Hematopoietic multipotent progenitor cell treated with erythropoietin and hydrocortisone succinate and interleukin-3 and kit ligand, for 15 days (in vitro differentiated cells): ENCODE data around the gene TCEAL2.
"Not testable (repeated sequence)": the region's sequence is repeated elsewhere in the genome, so short reads cannot be mapped to it uniquely, and the experiment has no call there.

Experiments
- DNase-seq: peaks from one replicate; pipeline ENCODE4 v3.0.0-alpha.2; 2015; ENCODE audit warnings: low spot score

The TCEAL2 gene

DNA sequence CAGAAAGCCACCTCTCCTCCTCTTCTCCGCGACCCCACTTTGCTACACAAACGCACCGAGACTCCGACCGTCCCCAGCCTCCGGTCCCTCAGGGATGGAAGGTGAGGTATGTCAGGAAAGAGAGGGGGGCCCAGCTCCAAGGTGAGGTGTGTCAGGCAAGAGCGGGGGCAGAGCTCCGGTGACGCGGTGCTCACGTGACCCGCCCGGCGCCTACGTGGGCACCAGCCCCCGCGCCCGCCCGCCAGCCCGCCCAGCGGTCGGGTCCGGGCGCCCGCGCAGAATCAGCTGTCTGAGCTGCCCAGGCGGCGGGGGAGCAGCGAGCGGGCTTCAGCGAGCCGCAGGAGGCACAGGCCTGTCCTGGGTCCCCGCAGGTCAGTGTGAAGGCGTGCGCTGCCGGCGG, at the start of gene TCEAL2:
TCEAL2 (plus strand) TSS at position 244 of the 400 bp plus-strand sequence. CDS start 1,152 bp downstream, outside the sequence.
- DNase-seq: not testable (repeated sequence)

DNA sequence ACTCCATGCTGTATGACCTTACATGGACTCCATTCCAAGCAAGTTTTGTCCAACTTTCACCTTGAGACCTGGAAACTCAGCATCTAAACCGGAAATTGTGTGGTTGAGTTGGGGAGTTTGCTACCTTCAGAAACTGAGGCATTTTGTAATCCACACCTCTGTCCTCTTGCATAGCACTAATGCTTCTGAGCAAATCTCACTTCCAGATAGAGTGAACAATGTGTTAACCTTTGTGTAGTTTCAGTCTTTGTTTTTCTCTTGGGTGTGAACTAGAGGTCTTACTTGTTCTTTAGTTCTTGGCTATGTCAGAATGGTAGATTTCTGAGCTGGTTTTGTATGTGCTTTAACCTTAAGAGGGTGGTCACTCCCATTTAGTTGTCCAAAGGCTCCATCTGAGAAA, 48.1 kb upstream of the TCEAL2 start:
- no peak for DNase-seq

- DNase-seq: no peak
Observed at GRCh38 chrX:102085706-102086105, 39.8 kb upstream of the TCEAL2 start.

- no peak for DNase-seq
Observed at GRCh38 chrX:102113367-102113766, 12.1 kb upstream of the TCEAL2 start.

DNA sequence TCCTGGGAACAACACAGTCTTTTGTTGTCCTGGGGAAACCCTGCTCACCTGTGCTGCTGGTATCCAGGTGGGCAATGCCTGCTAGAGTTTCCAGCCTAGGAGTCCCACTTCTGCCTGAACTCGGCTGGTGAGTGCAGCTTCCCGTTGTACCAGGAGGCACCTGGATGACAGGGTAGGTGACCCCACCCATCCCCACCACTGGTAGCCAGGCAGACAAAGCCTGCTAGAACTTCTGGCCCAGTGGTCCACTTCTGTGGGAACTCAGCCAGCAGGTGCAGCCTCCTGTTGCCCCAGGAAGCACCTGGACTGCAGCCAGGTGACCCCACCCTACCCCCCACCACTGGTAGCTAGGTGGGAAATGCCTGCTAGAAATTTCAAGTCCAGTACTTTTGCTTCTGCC, 9.7 kb upstream of the TCEAL2 start:
- no peak for DNase-seq

GRCh38 chrX:102125014-102125413, 465 bp upstream of the TCEAL2 start:
- not testable (repeated sequence) for DNase-seq

DNA sequence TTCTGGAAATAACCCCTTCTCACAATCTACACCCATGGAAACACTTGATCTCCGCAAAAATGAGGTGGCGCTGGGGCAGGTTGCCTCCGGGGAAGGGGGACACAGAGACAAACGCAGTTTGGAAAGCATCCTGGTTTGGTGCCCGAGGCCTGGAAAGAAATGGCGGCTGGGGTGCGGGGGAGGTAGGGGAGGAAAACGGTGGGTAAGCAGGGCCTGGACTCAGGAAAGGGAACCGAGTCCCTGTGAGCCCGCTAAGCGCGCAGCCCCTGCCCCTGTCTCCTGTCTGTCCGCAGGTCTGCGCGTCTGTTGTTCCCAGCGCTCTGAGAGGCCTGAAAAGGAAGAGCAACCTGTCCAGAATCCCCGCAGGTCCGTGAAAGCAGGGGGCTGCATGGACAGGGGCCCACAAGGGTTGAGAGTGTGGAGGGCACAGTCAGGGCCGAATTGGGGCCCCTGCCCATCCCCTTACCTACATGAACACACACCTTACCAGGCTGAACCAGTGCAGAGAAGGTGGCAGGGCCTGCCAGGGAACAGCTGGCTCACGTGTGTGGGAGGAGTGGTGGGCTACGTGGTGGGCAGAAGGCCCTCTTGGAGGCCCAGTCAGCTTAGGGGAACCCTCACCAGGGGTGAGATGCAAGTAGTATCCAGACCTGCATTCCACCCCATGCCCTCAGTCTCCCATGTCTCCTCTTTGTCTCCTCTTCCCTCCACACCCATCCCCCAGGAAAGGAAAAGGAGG, 770 bp downstream of the TCEAL2 start:
- not testable (repeated sequence) for DNase-seq

- no peak for DNase-seq
Observed at GRCh38 chrX:102126863-102127262, 1.4 kb downstream of the TCEAL2 start.

DNA sequence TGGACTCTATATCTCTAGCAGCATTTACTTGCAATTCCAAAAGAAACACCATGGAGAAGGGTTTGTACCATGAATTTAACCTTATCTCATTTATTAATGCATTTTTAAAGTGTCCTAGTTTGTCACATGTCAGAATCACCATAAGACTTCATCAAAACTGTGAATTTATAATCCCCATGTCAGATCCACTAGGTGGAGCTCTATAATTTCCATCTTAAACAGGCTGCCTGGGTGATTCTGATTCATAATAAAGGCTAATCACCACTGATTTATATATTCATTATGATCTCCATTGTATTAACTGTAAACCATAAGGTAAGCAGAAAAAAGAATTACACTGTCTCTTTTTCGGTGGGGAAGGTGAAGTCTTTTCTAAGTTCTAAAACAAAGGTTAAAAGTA, 4.0 kb downstream of the TCEAL2 start:
- DNase-seq: no peak

GRCh38 chrX:102138064-102138463, 12.6 kb downstream of the TCEAL2 start:
- no peak for DNase-seq

DNA sequence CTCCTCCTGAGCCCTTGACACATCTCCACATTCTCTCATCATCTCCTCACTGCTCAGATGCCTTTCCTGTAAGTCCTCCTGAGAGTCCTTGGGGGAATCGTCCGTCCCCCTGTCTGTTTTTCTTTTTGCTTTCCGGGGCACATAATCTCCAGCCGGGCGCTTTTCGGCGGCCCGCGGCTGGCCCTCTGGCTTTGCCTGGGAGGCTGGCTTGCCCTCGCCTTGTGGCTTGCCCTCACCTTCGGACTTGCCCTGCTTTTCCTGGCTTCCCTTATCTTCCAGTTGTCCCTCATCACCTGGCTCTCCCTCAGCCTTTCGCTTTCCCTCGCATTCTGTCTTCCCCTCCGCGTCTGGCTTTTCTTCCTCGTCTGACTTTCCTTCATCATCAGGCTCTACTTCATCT, 15.4 kb downstream of the TCEAL2 start:
- not testable (repeated sequence) for DNase-seq

GRCh38 chrX:102141631-102142030, 16.2 kb downstream of the TCEAL2 start:
- not testable (repeated sequence) for DNase-seq

DNA sequence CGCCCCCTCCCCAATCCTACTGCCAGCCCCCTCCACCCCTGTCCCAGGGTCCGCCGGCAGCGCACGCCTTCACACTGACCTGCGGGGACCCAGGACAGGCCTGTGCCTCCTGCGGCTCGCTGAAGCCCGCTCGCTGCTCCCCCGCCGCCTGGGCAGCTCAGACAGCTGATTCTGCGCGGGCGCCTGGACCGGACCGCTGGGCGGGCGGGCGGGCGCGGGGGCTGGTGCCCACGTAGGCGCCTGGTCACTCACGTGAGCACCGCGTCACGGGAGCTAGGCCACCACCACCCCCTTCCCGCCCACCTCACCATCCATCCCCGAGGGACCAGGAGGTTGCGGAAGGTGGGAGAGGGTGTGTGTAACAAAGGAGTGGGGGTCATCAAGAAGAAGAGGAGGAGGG, 16.8 kb downstream of the TCEAL2 start, which contains the start of gene TCEAL6:
TCEAL6 (minus strand) TSS at position 208 of the 400 bp plus-strand sequence.
- not testable (repeated sequence) for DNase-seq

DNA sequence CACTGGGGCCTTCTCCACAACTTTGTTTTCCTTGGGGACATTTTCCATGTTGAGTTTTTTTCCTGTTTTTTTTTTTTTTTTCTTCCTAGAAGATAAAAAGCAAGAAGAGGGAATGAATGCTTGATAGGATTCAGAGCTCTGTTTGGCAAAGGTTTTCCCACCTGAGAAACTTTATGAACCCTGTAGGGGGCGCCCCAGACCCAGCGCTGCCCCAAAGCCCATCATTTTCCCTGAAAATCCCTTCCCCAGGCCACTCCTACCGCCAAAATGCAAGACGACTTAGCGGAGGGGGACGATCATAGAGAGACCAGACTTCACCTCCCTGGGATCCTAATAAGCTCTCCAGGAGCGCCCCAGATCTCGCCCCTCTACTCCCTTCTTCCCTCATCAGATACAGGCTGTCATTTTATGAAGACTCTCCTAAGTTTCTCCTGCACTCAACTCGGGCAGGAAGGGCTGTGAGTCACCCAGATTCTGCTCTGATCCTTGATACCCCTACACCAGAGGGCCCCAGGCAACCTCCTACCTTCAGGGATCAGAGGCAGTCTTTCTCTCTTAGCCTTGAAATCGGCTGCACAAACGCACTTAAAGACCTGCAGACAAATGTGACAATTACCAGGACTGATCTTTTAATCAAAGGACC, 28.9 kb downstream of the TCEAL2 start:
- DNase-seq: no peak

- no peak for DNase-seq
Observed at GRCh38 chrX:102154900-102155805, 29.7 kb downstream of the TCEAL2 start.

GRCh38 chrX:102155806-102156179, 30.3 kb downstream of the TCEAL2 start, which contains the start of gene BEX5:
Gene BEX5, minus strand, starts transcription at chrX:102155977. Its CDS starts 1,712 bp downstream, at chrX:102154265.
- no peak for DNase-seq
